Inflammatory macrophage treated with lipopolysaccharide for 4 hours (primary cell): ENCODE data around the gene OR7D2.

ENCODE experiments used
- DNase-seq: peaks from one replicate; pipeline ENCODE4 v3.0.0-alpha.2; 2020

Gene OR7D2

GRCh38 chr19:9219489-9219888 is 40.7 kb downstream of the OR7D2 start, which contains the start of gene OR7D4:
Gene OR7D4 (minus strand): TSS chr19:9219589. CDS start chr19:9214837, 4,752 bp downstream.
- DNase-seq: no peak
